IMR-90 (cell line): ENCODE data around the gene ATP5F1C. TPM values are rescaled to one million over a fixed set of nuclear protein-coding genes. Genes with fewer than 3 reads are reported as not detected.
A peak's percentile ranks its signal among the peaks of the same experiment; 100 is the strongest.

Experiments used
- ATAC-seq: fragments of 200-7000 bp; cut with Tn5 transposase; 2 replicates; pipeline ENCODE4 v1.9.1; 2020; ENCODE audit warnings: low read depth, mild to moderate bottlenecking, moderate library complexity
- BruUV-seq: library from RNA; stranded (reverse); fragments of 400-500 nt; replicated peaks from 2 replicates; lab custom pipeline; 2021; lab: Mats Ljungman, UMichigan
- CTCF ChIA-PET: fragments of 300-600 bp; formaldehyde crosslinking; extraction: SDS; loops from one replicate; lab custom pipeline; 2021; ENCODE audit warnings: antibody characterized with exemption; lab: Yijun Ruan, JAX
- POLR2A ChIA-PET: fragments of 300-600 bp; sonication (Branson Sonifier 250); formaldehyde crosslinking; loops from one replicate; lab custom pipeline; 2022; ENCODE audit warnings: antibody characterized with exemption; ENCODE audit not compliant: unreplicated experiment; lab: Charles Lee
- DNase-seq: peaks from one replicate; pipeline ENCODE4 v3.0.0; 2013
- H2AFZ ChIP-seq: replicated peaks from 2 replicates; pipeline ENCODE3; 2013; ENCODE audit warnings: low read length, mild to moderate bottlenecking; ENCODE audit not compliant: poor library complexity
- H2AK5ac ChIP-seq: 2 replicates; pipeline ENCODE4 v1.6.1; 2013; ENCODE audit warnings: low read depth, low read length, inconsistent platforms
- H2AK9ac ChIP-seq: replicated peaks from 2 replicates; pipeline ENCODE3; 2013; ENCODE audit warnings: mild to moderate bottlenecking, low read depth, low read length, moderate library complexity; ENCODE audit not compliant: poor library complexity
- H2BK120ac ChIP-seq: 2 replicates; pipeline ENCODE4 v1.6.1; 2013; ENCODE audit warnings: low read depth, low read length, inconsistent platforms
- H2BK15ac ChIP-seq: 3 replicates; pipeline ENCODE4 v1.6.1; 2013; ENCODE audit warnings: low read depth, low read length, inconsistent platforms
- H2BK20ac ChIP-seq: 2 replicates; pipeline ENCODE4 v1.6.1; 2013; ENCODE audit warnings: low read depth, mild to moderate bottlenecking, inconsistent platforms, low read length, moderate library complexity
- H2BK5ac ChIP-seq: 2 replicates; pipeline ENCODE4 v1.6.1; 2013; ENCODE audit warnings: mild to moderate bottlenecking, low read depth, low read length, inconsistent platforms; ENCODE audit not compliant: poor library complexity, severe bottlenecking
- H3K14ac ChIP-seq: replicated peaks from 2 replicates; pipeline ENCODE4 v1.6.1; 2013; ENCODE audit warnings: low read depth, low read length, inconsistent platforms
- H3K18ac ChIP-seq: 2 replicates; pipeline ENCODE4 v1.6.1; 2013; ENCODE audit warnings: low read depth, low read length, control low read depth
- H3K23ac ChIP-seq: 2 replicates; pipeline ENCODE4 v1.6.1; 2013; ENCODE audit warnings: low read depth, low read length, inconsistent platforms
- H3K27ac ChIP-seq: 2 replicates; pipeline ENCODE4 v1.5.1; 2013; ENCODE audit warnings: mild to moderate bottlenecking, control low read depth, low read length; ENCODE audit not compliant: insufficient read depth
- H3K27me3 ChIP-seq: 2 replicates; pipeline ENCODE4 v1.6.1; 2013; ENCODE audit warnings: low read length; ENCODE audit not compliant: control insufficient read depth, insufficient read depth
- H3K36me3 ChIP-seq: 2 replicates; pipeline ENCODE4 v1.6.1; 2013; ENCODE audit warnings: low read length, mixed read lengths; ENCODE audit not compliant: control insufficient read depth, insufficient read depth
- H3K4ac ChIP-seq: 2 replicates; pipeline ENCODE4 v1.6.1; 2013; ENCODE audit warnings: low read depth, low read length, inconsistent platforms
- H3K4me1 ChIP-seq: 2 replicates; pipeline ENCODE4 v1.6.1; 2013; ENCODE audit warnings: low read length, mixed read lengths; ENCODE audit not compliant: control insufficient read depth, insufficient read depth
- H3K4me2 ChIP-seq: 2 replicates; pipeline ENCODE4 v1.6.1; 2013; ENCODE audit warnings: low read depth, mild to moderate bottlenecking, control low read depth, low read length, moderate library complexity
- H3K4me3 ChIP-seq: 2 replicates; pipeline ENCODE4 v1.5.1; 2013; ENCODE audit warnings: low read depth, mild to moderate bottlenecking, control low read depth, low read length, moderate library complexity; ENCODE audit not compliant: insufficient read depth
- H3K56ac ChIP-seq: 2 replicates; pipeline ENCODE4 v1.6.1; 2013; ENCODE audit warnings: low read length, inconsistent platforms; ENCODE audit not compliant: insufficient read depth; ENCODE audit errors: extremely low read depth
- H3K79me1 ChIP-seq, 2 experiments: 2 replicates each; pipeline ENCODE4 v1.6.1; 2013; ENCODE audit warnings: low read length in 2 of 2, inconsistent platforms in 1 of 2, low read depth in 1 of 2
- H3K9ac ChIP-seq: 2 replicates; pipeline ENCODE4 v1.6.1; 2013; ENCODE audit warnings: low read depth, low read length, control low read depth
- H3K9me1 ChIP-seq: 2 replicates; pipeline ENCODE4 v1.6.1; 2013; ENCODE audit warnings: low read length, inconsistent platforms; ENCODE audit not compliant: insufficient read depth
- H3K9me3 ChIP-seq: 2 replicates; pipeline ENCODE4 v1.6.1; 2013; ENCODE audit warnings: low read length; ENCODE audit not compliant: control insufficient read depth, insufficient read depth
- H4K20me1 ChIP-seq: 2 replicates; pipeline ENCODE4 v1.6.1; 2013; ENCODE audit warnings: low read length, inconsistent platforms; ENCODE audit not compliant: insufficient read depth
- H4K5ac ChIP-seq: 2 replicates; pipeline ENCODE4 v1.6.1; 2013; ENCODE audit warnings: mild to moderate bottlenecking, low read depth, low read length, control low read depth
- H4K8ac ChIP-seq, 2 experiments: 2 replicates each; pipeline ENCODE4 v1.6.1; 2013; ENCODE audit warnings: low read depth in 2 of 2, low read length in 2 of 2, control low read depth in 1 of 2, inconsistent platforms in 1 of 2
- H4K91ac ChIP-seq: 2 replicates; pipeline ENCODE4 v1.6.1; 2013; ENCODE audit warnings: low read depth, low read length, inconsistent platforms; ENCODE audit not compliant: insufficient read depth
- BHLHE40 ChIP-seq: fragments of 150-350 bp; IDR thresholded peaks from 2 replicates; pipeline ENCODE4 v1.6.1; 2016; ENCODE audit warnings: mild to moderate bottlenecking, low read depth, low read length
- CEBPB ChIP-seq: IDR thresholded peaks from 2 replicates; pipeline ENCODE4 v1.6.1; 2012; ENCODE audit warnings: low read depth, low read length, improper control_type of control experiment
- CHD1 ChIP-seq: IDR thresholded peaks from 2 replicates; pipeline ENCODE4 v1.6.1; 2012; ENCODE audit warnings: low read depth, low read length, improper control_type of control experiment
- CTCF ChIP-seq: conservative IDR thresholded peaks from 2 replicates; pipeline ENCODE4 v1.5.1; 2012; ENCODE audit warnings: mild to moderate bottlenecking, low read depth, low read length, improper control_type of control experiment
- FOS ChIP-seq: fragments of 150-350 bp; IDR thresholded peaks from 2 replicates; pipeline ENCODE4 v1.6.1; 2016; ENCODE audit warnings: low read depth, low read length
- MAZ ChIP-seq: IDR thresholded peaks from 2 replicates; pipeline ENCODE4 v1.6.1; 2012; ENCODE audit warnings: low read depth, mild to moderate bottlenecking, low read length, improper control_type of control experiment, moderate library complexity, borderline replicate concordance
- POLR2A ChIP-seq: IDR thresholded peaks from 2 replicates; pipeline ENCODE4 v1.6.1; 2012; ENCODE audit warnings: mild to moderate bottlenecking, low read depth, low read length
- RCOR1 ChIP-seq: IDR thresholded peaks from 2 replicates; pipeline ENCODE4 v1.6.1; 2012; ENCODE audit warnings: mild to moderate bottlenecking, low read length, improper control_type of control experiment; ENCODE audit not compliant: insufficient replicate concordance
- RFX5 ChIP-seq: IDR thresholded peaks from 2 replicates; pipeline ENCODE4 v1.8.0; 2012; ENCODE audit warnings: low read depth, mild to moderate bottlenecking, low read length, moderate library complexity
- SMC3 ChIP-seq: fragments of 150-350 bp; IDR thresholded peaks from 2 replicates; pipeline ENCODE4 v1.6.1; 2016; ENCODE audit warnings: low read depth, mild to moderate bottlenecking, antibody characterized with exemption, low read length, moderate library complexity
- WGBS, 2 experiments: methylation state at CpG; one replicate each; pipeline versions ENCODE4 v1.1.5 to v1.1.7; 2013; ENCODE audit warnings: missing lambda C conversion rate in 2 of 2; ENCODE audit not compliant: insufficient read length in 1 of 2; ENCODE audit errors: extremely low coverage in 2 of 2; 5-methylcytosine and 5-hydroxymethylcytosine counted together
- dilution Hi-C: fragments of 300-500 bp; cut with HindIII; formaldehyde crosslinking; loops from one replicate; pipeline ENCODE4 v1.14.3; 2018; ENCODE audit warnings: low sequenced_read_pairs; ENCODE audit not compliant: unreplicated experiment
- in situ Hi-C: fragments of 300-500 bp; cut with MboI; formaldehyde crosslinking; loops from 3 replicates; pipeline ENCODE4 v1.14.3; 2019; ENCODE audit warnings: low sequenced_read_pairs, inconsistent platforms, mixed read lengths
- intact Hi-C: fragments of 100-400 bp; cut with micrococcal nuclease; formaldehyde crosslinking; loops from 2 replicates; pipeline ENCODE4 v1.10.0; 2022
- polyA plus RNA-seq, 3 experiments: library from polyadenylated mRNA; depleted of rRNA; stranded (reverse); fragments of >200 nt; gene quantifications; 2 replicates each; pipeline ENCODE4 v1.2.3, GENCODE V29; 2012; ENCODE audit warnings: low replicate concordance in 1 of 3
- total RNA-seq: library from RNA; depleted of rRNA; stranded (reverse); fragments of >200 nt; gene quantifications from 2 replicates; pipeline ENCODE4 v1.2.3, GENCODE V29; 2012

ATP5F1C gene
- total and polyA plus RNA-seq, 2 of the 4 experiments (the other 2 are of a cell fraction), result 357 to 367 TPM

GRCh38 chr10:7797582-7797981 lies 9.6 kb downstream of the ATP5F1C start:
- no peak overlapping the region for H4K5ac ChIP-seq
- H4K8ac ChIP-seq, result no peak overlapping the region
- no peak overlapping the region for H2AK9ac ChIP-seq
- CTCF ChIA-PET, result no interaction called here
- no peak overlapping the region for H3K56ac ChIP-seq
- TF ChIP-seq MAZ (peak; percentile 76; the same call in 1 of the 2 replicates), RFX5 (0 out of 2 replicates have a peak, but pooled peaks have one; percentile 10), BHLHE40 (peak; percentile 77; the same call in 1 of the 2 replicates), FOS (peak; percentile 93), CEBPB (no peak), CTCF (no peak), CHD1 (no peak), POLR2A (no peak), RCOR1 (peak; percentile 30), SMC3 (no peak)
- 0 out of 2 replicates have a peak overlapping the region, but pooled peaks have one; percentile 62 for H3K4me2 ChIP-seq
- WGBS, 2 experiments, result no CpG with 5 or more reads among the region's 6 CpGs
- in situ Hi-C loops, result loop anchor here (25.0 kb wide), 1 partner anchor 1060 kb away; no protein-coding TSS in a partner anchor
- H3K18ac ChIP-seq, result no peak overlapping the region
- H2AK5ac ChIP-seq, result no peak overlapping the region
- 0 out of 2 replicates have a peak, but pooled peaks cover 3% of the 10 kb centered on the region for H3K9me1 ChIP-seq
- DNase-seq, result peak; percentile 96
- H2BK120ac ChIP-seq, result no peak overlapping the region
- H3K4ac ChIP-seq, result no peak overlapping the region
- BruUV-seq, result no TSS peak
- no peak overlapping the region for H2BK15ac ChIP-seq
- ATAC-seq, result peak; percentile 98
- H3K23ac ChIP-seq, result no peak overlapping the region
- peaks cover 21% of the 10 kb centered on the region; the same call in 1 of the 2 replicates for H4K20me1 ChIP-seq
- peak overlapping the region; percentile 29; the same call in 1 of the 2 replicates for H3K27ac ChIP-seq
- H3K9me3 ChIP-seq, result no peaks in the 10 kb centered on the region
- dilution Hi-C loops, result no loop called here
- no peaks in the 10 kb centered on the region for H3K27me3 ChIP-seq
- peaks cover 9% of the 10 kb centered on the region for H3K4me1 ChIP-seq
- H3K9ac ChIP-seq, result no peak overlapping the region
- H2BK5ac ChIP-seq, result peak overlapping the region; percentile 90
- peaks cover 15% of the 10 kb centered on the region for H3K36me3 ChIP-seq
- POLR2A ChIA-PET, result interaction anchor here (1.1 kb wide), 1 partner anchor 10 kb away, joined by 6 read pairs; the partner anchor contains the start of genes ATP5F1C and KIN
- no peak overlapping the region for H4K91ac ChIP-seq
- H2BK20ac ChIP-seq, result no peak overlapping the region
- no peak overlapping the region for H3K4me3 ChIP-seq
- H3K79me1 ChIP-seq, result peaks cover 14 to 33% of the 10 kb centered on the region in 2 experiments
- H3K14ac ChIP-seq, result no peak overlapping the region
- no peak overlapping the region for H2AFZ ChIP-seq
- intact Hi-C loops, result no loop called here
